ENCODE measurements around the gene ARID1B. TPM values are rescaled to one million over a fixed set of nuclear protein-coding genes. Genes with fewer than 3 reads are reported as not detected.
"Not testable (repeated sequence)": the region's sequence is repeated elsewhere in the genome, so short reads cannot be mapped to it uniquely, and the experiment has no call there.

ARID1B gene
- total and polyA plus RNA-seq, 2 experiments from 2014 or later = 41.9 to 72.7 TPM

GRCh38 chr6:156977527-156978291, 200.5 kb downstream of the ARID1B start:
- no peaks in the 10 kb centered on the region for H3K27me3 ChIP-seq
- no peak overlapping the region for H3K4me3 ChIP-seq
- H3K9me3 ChIP-seq (ENCODE audit: low read depth) = peaks cover 2% of the 10 kb centered on the region
- no peak overlapping the region for H3K27ac ChIP-seq
- no peak for TF ChIP-seq CTCF (IDR thresholded peaks at IDR 0.05; ENCODE audit: low read depth, low read length)
- no peaks in the 10 kb centered on the region for H3K36me3 ChIP-seq
- H3K4me1 ChIP-seq (ENCODE audit: low read depth) = peaks cover 10% of the 10 kb centered on the region
- DNase-seq (ENCODE audit: low read depth in 1 of 2, low spot score in 1 of 2) = peak in 1 of 2 donors; percentile 71

- Histone ChIP-seq H3K9me3 (ENCODE audit: low read depth) (no peaks in the 10 kb centered on the region), H3K4me3 (no peak overlapping the region), H3K27me3 (no peaks in the 10 kb centered on the region), H3K27ac (no peak overlapping the region), H3K4me1 (ENCODE audit: low read depth) (peaks cover 6% of the 10 kb centered on the region), H3K36me3 (no peaks in the 10 kb centered on the region)
- no peak for DNase-seq (ENCODE audit: low read depth in 1 of 2, low spot score in 1 of 2)
- no peak for TF ChIP-seq CTCF (IDR thresholded peaks at IDR 0.05; ENCODE audit: low read depth, low read length)
These were observed 201.8 kb downstream of the ARID1B start for GRCh38 chr6:156978948-156979347.

GRCh38 chr6:156980515-156980914, 203.3 kb downstream of the ARID1B start:
- DNase-seq (ENCODE audit: low read depth in 1 of 2, low spot score in 1 of 2) = peak in 1 of 2 donors; percentile 56
- no peak for TF ChIP-seq CTCF (IDR thresholded peaks at IDR 0.05; ENCODE audit: low read depth, low read length)
- Histone ChIP-seq H3K36me3 (no peaks in the 10 kb centered on the region), H3K4me3 (no peak overlapping the region), H3K27me3 (no peaks in the 10 kb centered on the region), H3K27ac (peak overlapping the region; percentile 12), H3K4me1 (ENCODE audit: low read depth) (peaks cover 5% of the 10 kb centered on the region), H3K9me3 (ENCODE audit: low read depth) (no peaks in the 10 kb centered on the region)

- H3K27ac ChIP-seq = peak overlapping the region; percentile 12
These were observed 203.8 kb downstream of the ARID1B start for GRCh38 chr6:156980948-156981347.

DNA sequence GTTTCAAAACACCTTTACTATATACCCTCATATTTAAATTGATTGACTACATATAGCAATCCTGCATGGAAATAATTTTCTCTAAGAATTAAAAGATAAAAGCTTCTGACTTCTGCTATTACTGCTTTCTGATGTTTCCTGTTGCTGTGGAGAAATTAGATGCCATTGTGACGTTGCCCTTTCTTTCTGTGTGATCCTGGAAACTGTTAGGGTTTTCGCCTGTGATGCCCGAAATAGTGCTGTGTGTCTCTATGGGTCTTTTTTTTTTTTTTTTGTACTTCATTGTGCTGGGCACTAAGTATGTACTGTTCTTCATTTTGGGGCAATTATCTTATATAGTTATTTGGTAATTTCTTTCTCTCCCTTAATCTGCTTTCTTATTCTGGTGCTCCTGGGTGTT, 205.0 kb downstream of the ARID1B start:
- H3K36me3 ChIP-seq = no peaks in the 10 kb centered on the region
- no peak overlapping the region for H3K27ac ChIP-seq
- no peak overlapping the region for H3K4me3 ChIP-seq
- no peak for TF ChIP-seq CTCF (IDR thresholded peaks at IDR 0.05; ENCODE audit: low read depth, low read length)
- no peaks in the 10 kb centered on the region for H3K9me3 ChIP-seq (ENCODE audit: low read depth)
- no peak for DNase-seq (ENCODE audit: low read depth in 1 of 2, low spot score in 1 of 2)
- no peaks in the 10 kb centered on the region for H3K4me1 ChIP-seq (ENCODE audit: low read depth)
- no peaks in the 10 kb centered on the region for H3K27me3 ChIP-seq

More at GRCh38 chr6:156980948-156981347, 203.8 kb downstream of the ARID1B start:
- no peaks in the 10 kb centered on the region for H3K9me3 ChIP-seq (ENCODE audit: low read depth)
- H3K27me3 ChIP-seq = no peaks in the 10 kb centered on the region
- no peak for TF ChIP-seq CTCF (IDR thresholded peaks at IDR 0.05; ENCODE audit: low read depth, low read length)
- DNase-seq (ENCODE audit: low read depth in 1 of 2, low spot score in 1 of 2) = no peak
- no peaks in the 10 kb centered on the region for H3K36me3 ChIP-seq
- no peak overlapping the region for H3K4me3 ChIP-seq
- peaks cover 4% of the 10 kb centered on the region for H3K4me1 ChIP-seq (ENCODE audit: low read depth)

- not testable (repeated sequence) for H3K27ac ChIP-seq; H3K36me3 ChIP-seq; DNase-seq (ENCODE audit: low read depth in 1 of 2, low spot score in 1 of 2); H3K9me3 ChIP-seq (ENCODE audit: low read depth); H3K4me1 ChIP-seq (ENCODE audit: low read depth); H3K27me3 ChIP-seq; H3K4me3 ChIP-seq
These were observed 205.7 kb downstream of the ARID1B start for GRCh38 chr6:156982864-156983263.
